NCI-H1694 treated with DMSO at 0.1 percent for 48 hours (cell line): ENCODE measurements around the gene CASP9.
"Not testable (repeated sequence)": the region's sequence is repeated elsewhere in the genome, so short reads cannot be mapped to it uniquely, and the experiment has no call there.

ENCODE experiments used
- DNase-seq: peaks from one replicate; lab custom pipeline; 2025; lab: John Stamatoyannopoulos, UW

CASP9 gene

GRCh38 chr1:15525050-15526020, 1.3 kb upstream of the CASP9 start:
- peak; percentile 44 for DNase-seq

DNA sequence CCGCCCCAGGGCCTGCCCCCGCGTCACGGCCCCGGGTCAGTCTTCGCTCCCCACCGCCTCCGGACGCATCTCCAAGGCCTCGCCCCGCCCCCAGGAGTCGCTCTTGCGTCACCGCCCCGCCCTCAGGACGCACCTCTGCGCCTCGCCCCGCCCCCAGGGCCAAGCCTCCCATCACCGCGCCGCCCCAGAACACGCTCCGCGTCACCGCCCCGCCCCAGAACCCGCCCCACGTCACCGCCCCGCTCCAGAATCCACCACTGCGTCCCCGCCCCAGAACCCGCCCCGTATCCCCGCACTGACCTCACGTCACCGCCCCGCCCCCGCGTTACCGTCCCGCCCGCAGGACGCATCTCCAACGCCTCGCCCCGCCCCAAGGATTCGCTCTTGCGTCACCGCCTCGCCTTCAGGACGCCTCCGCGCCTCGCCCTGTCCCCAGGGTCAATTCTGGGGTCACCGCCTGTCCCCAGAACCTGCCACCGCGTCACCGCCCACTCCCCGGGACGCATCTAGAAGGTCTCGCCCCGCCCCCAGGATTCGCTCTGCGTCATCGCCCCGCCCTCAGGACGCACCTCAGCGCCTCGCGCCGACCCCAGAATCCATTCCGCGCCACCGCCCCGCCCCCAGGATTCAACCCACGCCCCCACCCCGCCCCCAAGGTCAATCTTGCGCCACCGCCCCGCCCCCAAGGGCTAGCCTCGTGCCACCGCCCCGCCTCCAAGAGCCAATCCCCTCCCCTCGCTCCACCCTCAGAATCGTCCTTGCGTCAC, 451 bp upstream of the CASP9 start:
- peak; percentile 80 for DNase-seq

GRCh38 chr1:15523104-15524020, 653 bp downstream of the CASP9 start:
- DNase-seq, result no peak

DNA sequence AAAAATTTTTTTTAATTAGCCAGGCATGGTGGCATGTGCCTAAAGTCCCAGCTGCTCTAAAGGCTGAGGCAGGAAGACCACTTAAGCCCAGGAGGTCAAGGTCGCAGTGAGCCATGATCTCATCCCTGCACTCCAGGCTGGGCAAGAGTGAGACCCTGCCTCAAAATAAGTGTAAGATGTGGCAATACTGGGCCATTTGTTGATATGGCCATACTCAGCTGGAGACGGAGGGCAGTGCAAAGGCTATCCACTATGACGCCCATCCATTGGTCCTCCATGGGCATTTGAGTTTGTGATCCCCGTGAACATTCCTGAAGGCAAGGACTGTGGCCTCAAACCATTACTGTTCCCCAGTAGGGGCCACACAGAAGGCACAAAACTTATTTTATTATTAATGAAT, 1.5 kb downstream of the CASP9 start:
- DNase-seq, result no peak

- not testable (repeated sequence) for DNase-seq
Measured at GRCh38 chr1:15521206-15521906, 2.7 kb downstream of the CASP9 start.

GRCh38 chr1:15519625-15520024, 4.4 kb downstream of the CASP9 start:
- no peak for DNase-seq

DNA sequence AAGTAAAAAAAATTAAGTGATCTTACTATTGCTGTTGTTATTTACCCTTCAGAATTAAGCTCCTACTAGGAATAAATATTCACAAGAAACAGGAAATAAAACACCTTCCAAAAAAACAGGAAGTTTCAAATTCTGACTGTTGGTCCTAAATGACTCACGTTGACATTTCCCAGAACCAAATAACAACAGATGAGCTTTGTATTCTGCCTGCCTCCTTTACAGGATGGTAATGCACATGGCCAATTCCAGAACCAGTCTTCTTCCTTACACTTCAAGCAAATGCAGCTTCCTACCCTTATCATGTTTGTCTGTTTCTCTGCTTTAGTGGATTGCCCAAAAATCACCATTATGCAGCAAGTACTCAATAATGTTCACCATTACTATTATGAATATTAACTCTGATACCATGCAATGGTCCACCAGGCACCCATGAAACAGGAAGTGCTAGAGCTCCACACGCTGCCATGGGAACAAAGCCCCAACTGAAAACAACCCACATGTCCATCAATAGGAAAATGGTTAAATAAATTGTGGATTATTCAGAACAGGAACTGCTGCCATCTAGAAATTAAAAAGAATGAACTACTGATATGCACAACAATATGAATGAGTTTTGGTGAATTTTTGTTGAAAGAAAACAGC, 8.9 kb downstream of the CASP9 start:
- no peak for DNase-seq

DNA sequence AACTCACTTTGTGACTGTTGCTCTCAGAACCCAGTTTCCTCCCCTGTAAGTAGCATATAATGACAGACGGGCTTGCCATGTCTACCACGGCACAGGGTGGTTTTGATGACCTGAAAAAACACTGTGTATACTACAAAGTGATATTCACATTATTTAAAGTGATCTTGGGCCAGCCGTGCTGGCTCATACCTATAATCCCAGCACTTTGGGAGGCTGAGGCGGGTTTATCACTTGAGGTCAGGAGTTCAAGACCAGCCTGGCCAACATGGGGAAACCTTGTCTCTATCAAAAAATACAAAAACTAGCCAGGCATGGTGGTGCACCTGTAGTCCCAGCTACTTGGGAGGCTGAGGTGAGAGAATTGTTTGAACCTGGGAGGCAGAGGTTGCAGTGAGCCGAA, 9.5 kb downstream of the CASP9 start:
- not testable (repeated sequence) for DNase-seq

- no peak for DNase-seq
Measured at GRCh38 chr1:15513919-15514318, 10.1 kb downstream of the CASP9 start.

- DNase-seq, result no peak
Measured at GRCh38 chr1:15513192-15513591, 10.8 kb downstream of the CASP9 start.

DNA sequence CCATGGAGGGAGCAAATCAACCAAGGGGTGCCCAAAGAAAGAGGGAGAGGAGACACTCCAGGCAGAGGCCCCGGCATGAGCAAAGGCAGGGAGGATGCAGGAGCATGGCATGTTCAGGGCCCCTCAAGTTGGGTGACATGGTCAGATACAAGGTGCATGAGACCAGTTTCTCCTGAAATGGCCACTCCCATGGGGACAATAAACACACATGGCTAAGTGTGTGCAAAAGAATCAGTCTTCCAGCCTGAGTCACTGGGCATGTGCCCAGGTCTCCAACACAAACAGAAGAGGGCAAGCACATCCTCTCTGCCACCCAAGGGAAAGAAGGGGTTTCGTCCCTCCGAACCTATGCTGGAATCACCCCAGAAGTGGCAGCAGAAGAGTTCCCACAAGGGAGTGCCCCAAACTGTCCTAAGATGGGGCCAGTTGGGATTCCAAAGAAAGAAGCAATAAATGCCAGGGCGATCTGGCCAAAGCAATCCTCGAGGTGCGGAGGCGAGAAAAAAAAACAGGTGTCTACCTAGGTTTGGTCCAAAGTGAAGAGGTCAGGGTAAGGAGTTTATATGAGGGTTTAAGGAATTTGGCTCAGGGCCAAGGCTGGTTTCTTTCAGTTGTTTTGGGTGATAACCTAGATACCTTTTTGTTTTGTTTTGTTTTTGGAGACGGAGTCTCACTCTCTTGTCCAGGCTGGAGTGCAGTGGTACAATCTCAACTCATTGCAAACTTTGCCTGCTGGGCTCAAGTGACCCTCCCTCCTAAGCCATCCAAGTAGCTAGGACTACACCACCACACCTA, 13.2 kb downstream of the CASP9 start:
- no peak for DNase-seq

DNA sequence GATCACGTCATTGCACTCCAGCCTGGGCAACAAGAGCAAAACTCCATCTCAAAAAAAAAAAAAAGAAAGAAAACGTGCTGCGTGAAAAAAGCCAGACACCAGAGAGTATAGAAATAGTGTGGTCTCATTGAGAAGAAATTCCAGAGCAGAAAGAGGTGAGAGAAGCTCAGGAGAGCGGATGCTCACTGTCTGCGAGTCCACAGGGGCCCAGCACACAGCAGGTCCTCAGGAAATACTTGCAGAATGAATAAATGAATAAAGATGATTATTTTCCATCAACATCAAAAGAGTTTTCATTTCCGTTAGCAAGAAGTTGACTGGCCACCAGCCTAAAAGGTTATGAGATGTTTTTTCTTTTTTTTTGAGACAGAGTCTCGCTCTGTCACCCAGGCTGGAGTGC, 14.4 kb downstream of the CASP9 start:
- DNase-seq, result no peak

- DNase-seq, result no peak
Measured at GRCh38 chr1:15508700-15509487, 15.1 kb downstream of the CASP9 start.

DNA sequence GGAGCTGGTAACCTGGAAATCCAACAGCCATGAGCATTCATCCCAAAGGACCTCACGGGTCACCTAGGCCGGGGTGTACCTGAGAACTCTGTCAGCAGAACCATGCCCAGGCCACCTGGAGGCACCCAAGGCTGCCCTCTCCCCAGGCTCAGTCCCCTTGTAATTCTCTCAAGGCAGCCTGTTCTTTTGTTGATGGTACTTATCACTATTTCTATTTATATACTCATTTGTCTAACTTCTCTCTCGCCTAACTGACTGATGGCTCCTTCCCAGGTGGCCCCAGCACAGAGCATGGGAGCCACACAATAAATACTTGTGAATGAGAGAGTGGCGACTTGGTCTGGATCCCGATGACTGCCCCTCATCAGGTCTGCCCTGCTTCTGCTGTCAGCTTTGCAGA, 16.7 kb downstream of the CASP9 start:
- DNase-seq, result no peak

DNA sequence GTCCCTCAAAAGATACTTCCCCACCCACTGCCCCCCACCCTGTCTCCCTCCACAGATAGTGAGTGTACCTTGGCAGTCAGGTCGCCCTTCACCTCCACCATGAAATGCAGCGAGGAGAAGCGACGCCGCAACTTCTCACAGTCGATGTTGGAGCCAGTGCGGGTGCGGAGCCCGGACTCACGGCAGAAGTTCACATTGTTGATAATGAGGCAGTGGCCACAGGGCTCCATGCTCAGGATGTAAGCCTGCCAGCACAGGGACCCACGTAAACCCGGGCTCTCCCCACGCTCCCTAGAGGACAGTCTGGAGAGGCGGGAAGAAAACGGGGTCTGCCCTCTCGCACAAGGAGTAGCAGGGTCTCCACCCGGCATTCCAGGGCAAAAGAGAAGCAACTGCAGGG, 17.2 kb downstream of the CASP9 start:
- DNase-seq, result no peak

DNA sequence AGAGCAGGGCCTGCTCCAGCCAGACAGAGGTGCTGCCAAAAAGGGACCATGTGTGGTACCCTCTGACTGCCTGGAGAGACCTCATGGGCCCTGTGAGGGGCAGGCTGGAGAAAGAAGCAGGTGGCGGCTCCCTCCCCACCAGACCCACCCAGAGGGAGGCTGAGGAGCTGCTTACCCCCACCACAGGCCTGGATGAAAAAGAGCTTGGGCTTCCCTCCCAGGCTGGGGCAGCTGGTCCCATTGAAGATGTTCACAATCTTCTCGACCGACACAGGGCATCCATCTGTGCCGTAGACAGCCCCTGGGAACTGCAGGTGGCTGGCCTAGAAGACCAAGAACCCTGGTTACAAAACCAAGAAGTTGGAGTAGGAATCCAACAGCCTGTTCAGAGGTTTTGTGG, 19.6 kb downstream of the CASP9 start:
- DNase-seq, result no peak

DNA sequence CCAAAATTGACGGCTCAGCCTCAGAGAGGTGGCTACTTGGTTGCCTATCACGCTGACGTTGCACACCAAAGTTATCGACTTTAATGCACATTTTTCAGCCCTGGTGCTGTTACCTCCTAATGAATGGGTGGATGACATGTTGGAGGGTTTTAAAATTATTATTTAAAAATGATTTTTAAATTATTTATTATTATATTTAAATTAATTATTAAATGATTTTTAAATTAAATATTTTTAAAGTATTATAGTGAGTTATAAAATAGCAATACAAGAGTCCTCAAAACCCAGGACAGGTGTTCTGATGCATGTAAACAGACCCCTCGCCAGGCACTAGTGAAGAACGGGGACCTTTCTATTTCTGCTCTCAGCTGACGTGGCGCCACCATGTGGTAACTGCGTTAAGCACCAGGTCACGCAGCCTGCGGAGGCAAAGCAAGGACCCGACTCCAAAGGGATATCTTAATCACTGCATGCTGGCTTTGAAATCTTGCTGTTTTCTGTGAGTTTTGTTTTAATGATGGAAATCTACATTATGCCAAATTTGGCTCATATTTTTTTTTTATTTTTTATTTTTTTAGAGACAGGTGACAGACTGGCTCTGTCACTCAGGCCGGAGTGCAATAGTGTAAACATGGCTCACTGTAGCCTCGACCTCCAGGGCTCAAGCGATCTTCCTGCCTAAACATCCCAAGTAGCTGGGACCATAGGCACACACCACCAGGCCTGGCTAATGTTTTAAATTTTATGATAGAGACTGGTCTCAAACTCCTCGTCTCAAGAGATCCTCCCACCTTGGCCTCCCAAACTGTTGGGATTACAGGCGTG, 22.6 kb downstream of the CASP9 start:
- peak; percentile 61 for DNase-seq
